Heart left ventricle (tissue), 16 donors: ENCODE results near the gene POMC. TPM values are rescaled to one million over a fixed set of nuclear protein-coding genes. Genes with fewer than 3 reads are reported as not detected.

Experiments
- ATAC-seq, 4 donors: fragments of 200-7000 bp; cut with Tn5 transposase; one replicate each; pipeline ENCODE4 v1.9.1; 2020 to 2022; ENCODE audit warnings: moderate library complexity in 4 of 4, mild to moderate bottlenecking in 3 of 4, moderate number of reproducible peaks in 1 of 4
- DNase-seq, 5 donors: peaks; one replicate each; pipeline ENCODE4 v3.0.0-alpha.2; 2020
- H3K27ac ChIP-seq, 12 donors: fragments of 200-600 bp; sonication (generic) in 4 of 12; one replicate each; pipeline versions ENCODE4 v1.5.0 to v1.8.0; 2016 to 2022; ENCODE audit warnings: mild to moderate bottlenecking in 2 of 12
- H3K27me3 ChIP-seq, 9 donors: fragments of 200-600 bp; sonication (generic) in 2 of 9; one replicate each; pipeline versions ENCODE4 v1.5.1 to v1.8.0; 2016 to 2022; ENCODE audit warnings: mild to moderate bottlenecking in 3 of 9
- H3K36me3 ChIP-seq, 9 donors: fragments of 200-600 bp; sonication (generic) in 2 of 9; one replicate each; pipeline versions ENCODE4 v1.5.0 to v1.8.0; 2018 to 2022; ENCODE audit warnings: mild to moderate bottlenecking in 2 of 9
- H3K4me1 ChIP-seq, 12 donors: fragments of 200-600 bp; sonication (generic) in 4 of 12; one replicate each; pipeline versions ENCODE4 v1.5.0 to v1.8.0; 2016 to 2022; ENCODE audit warnings: mild to moderate bottlenecking in 3 of 12
- H3K4me3 ChIP-seq, 12 donors: fragments of 200-600 bp; sonication (generic) in 4 of 12; one replicate each; pipeline versions ENCODE4 v1.5.0 to v1.8.0; 2017 to 2022; ENCODE audit warnings: mild to moderate bottlenecking in 9 of 12, moderate library complexity in 4 of 12
- H3K9me3 ChIP-seq, 12 donors: fragments of 200-600 bp; sonication (generic) in 4 of 12; one replicate each; pipeline versions ENCODE4 v1.5.0 to v1.8.0; 2016 to 2022; ENCODE audit warnings: mild to moderate bottlenecking in 1 of 12
- POLR2A ChIP-seq, 2 donors: fragments of 450-650 bp; IDR thresholded peaks; one replicate each; pipeline ENCODE4 v1.6.1; 2017; ENCODE audit warnings: antibody characterized with exemption in 2 of 2, mild to moderate bottlenecking in 2 of 2, moderate library complexity in 2 of 2
- WGBS, 4 donors: extraction: QIAGEN DNeasy Blood & Tissue Kit in 2 of 4; methylation state at CpG; one replicate each; pipeline versions ENCODE4 v1.1.5 to v1.1.7; 2013 to 2018; 5-methylcytosine and 5-hydroxymethylcytosine counted together
- intact Hi-C, 10 donors: fragments of 100-400 bp; cut with DNase I; formaldehyde crosslinking; loops; one replicate each; pipeline versions ENCODE4 v1.11.1 to v1.14.2; 2022
- polyA plus RNA-seq, 2 donors: library from polyadenylated mRNA; stranded (reverse); fragments of 200-250 nt; gene quantifications; one replicate each; pipeline ENCODE4 v1.2.3, GENCODE V29; 2013
- total RNA-seq, 9 donors: library from RNA; depleted of rRNA in 2 of 9; stranded (reverse); fragments of >200 nt in 2 of 9; fragmentation: NEBNext Ultra II Directional in 3 of 9; extraction: Animal tissue kit (Norgen Biotek cat#: 25700) in 3 of 9; gene quantifications; one replicate each; pipeline versions ENCODE4 v1.1.0 to v1.2.4, GENCODE V29; 2016 to 2023
- TF ChIP-seq, protein P1 (sequence below), 12 donors: fragments of 200-600 bp; sonication (generic) in 4 of 12; IDR thresholded peaks; one replicate each; pipeline versions ENCODE4 v1.5.0 to v1.8.0; 2018 to 2022; ENCODE audit warnings: antibody characterized with exemption in 12 of 12, mild to moderate bottlenecking in 5 of 12
- donor health status: ischemic (EF 13 %, LVEDD 7.1; RV severe dilation, severe dysfunction).
- donor health status: healthy with polysubstance abuse.
- donor health status: DM: no; HTN: yes; CAD: no.
- donor health status: DM: no; HTN: no; CAD: no.
- donor health status: ischemic (EF 25% LVEDD 6.9; RV normal size, moderate dysfunction).
- donor health status: ischemic (EF 25% LVEDD 5.7; RV mildly dilated, moderate dysfunction).
- donor health status: healthy.
- donor health status: DM: yes; HTN: yes; CAD: no.
- donor health status: ischemic (EF 35%, LVEDD 5.7; RV mildly dilated, moderate dysfunction).
- donor health status: nonischemic (EF 11% LVEDD 7.7; RV severe dilation, severe dysfunction).
- donor health status: DM: yes; HTN: yes; CAD: no.
- donor health status: PGD.
- donor health status: ischemic (EF 29% LVEDD 5.4; RV normal size, mild dysfunction).
- donor health status: nonischemic (EF 23%, LVEDD 6.1; RV moderate dilation, normal function).

POMC gene
- total and polyA plus RNA-seq, 11 donors, result 0.77 to 8.0 (median 3.0) TPM

- H3K27me3 ChIP-seq, result no peaks in the 10 kb centered on the region
- no peak for TF ChIP-seq POLR2A (IDR thresholded peaks at IDR 0.05)
- TF ChIP-seq, protein P1, sequence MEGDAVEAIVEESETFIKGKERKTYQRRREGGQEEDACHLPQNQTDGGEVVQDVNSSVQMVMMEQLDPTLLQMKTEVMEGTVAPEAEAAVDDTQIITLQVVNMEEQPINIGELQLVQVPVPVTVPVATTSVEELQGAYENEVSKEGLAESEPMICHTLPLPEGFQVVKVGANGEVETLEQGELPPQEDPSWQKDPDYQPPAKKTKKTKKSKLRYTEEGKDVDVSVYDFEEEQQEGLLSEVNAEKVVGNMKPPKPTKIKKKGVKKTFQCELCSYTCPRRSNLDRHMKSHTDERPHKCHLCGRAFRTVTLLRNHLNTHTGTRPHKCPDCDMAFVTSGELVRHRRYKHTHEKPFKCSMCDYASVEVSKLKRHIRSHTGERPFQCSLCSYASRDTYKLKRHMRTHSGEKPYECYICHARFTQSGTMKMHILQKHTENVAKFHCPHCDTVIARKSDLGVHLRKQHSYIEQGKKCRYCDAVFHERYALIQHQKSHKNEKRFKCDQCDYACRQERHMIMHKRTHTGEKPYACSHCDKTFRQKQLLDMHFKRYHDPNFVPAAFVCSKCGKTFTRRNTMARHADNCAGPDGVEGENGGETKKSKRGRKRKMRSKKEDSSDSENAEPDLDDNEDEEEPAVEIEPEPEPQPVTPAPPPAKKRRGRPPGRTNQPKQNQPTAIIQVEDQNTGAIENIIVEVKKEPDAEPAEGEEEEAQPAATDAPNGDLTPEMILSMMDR (IDR thresholded peaks at IDR 0.05), result no peak
- DNase-seq (no peak), ATAC-seq (no peak)
- peaks cover 0 to 5% (median 0%) of the 10 kb centered on the region in 9 donors for H3K36me3 ChIP-seq
- 87 to 90% (median 90%) methylated on average over 11 of the region's 11 CpGs for WGBS, 4 donors
- H3K4me1 ChIP-seq, result no peaks in the 10 kb centered on the region
- H3K9me3 ChIP-seq, result no peaks in the 10 kb centered on the region
- no peak overlapping the region for H3K4me3 ChIP-seq
- intact Hi-C loops, result no loop called here
- no peak overlapping the region for H3K27ac ChIP-seq
Measured at GRCh38 chr2:25119263-25119662, 49.1 kb downstream of the POMC start.

- H3K27me3 ChIP-seq, result no peaks in the 10 kb centered on the region
- no peaks in the 10 kb centered on the region for H3K36me3 ChIP-seq
- 90 to 98% (median 95%) methylated on average over 13 of the region's 13 CpGs for WGBS, 4 donors
- no peaks in the 10 kb centered on the region for H3K4me1 ChIP-seq
- intact Hi-C loops, result no loop called here
- no peak overlapping the region for H3K4me3 ChIP-seq
- DNase-seq (no peak), ATAC-seq (no peak)
- no peak for TF ChIP-seq POLR2A (IDR thresholded peaks at IDR 0.05)
- H3K9me3 ChIP-seq, result no peaks in the 10 kb centered on the region
- no peak overlapping the region for H3K27ac ChIP-seq
Measured at GRCh38 chr2:25116956-25117355, 51.4 kb downstream of the POMC start.

DNA sequence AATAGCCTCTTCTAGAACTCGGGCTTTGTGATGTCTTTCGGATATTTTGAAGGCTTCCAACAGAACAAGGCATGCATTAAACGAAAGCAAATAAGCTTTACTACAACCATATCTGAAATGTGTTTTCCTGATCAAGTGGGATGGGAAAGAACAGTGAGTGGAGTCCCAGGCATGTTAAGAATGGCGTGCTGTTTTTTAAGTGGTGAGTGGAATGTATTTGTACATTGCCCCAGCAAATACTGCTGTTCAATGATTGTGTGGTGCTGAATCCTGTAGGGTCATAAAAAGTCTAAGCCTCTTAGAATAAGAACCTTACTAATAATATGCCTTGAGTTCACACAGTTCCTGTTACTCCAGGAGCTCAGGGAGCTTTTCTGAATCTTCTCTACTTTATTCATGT is 52.5 kb downstream of the POMC start:
- Histone ChIP-seq H3K4me3 (no peak overlapping the region), H3K27ac (no peak overlapping the region), H3K36me3 (no peaks in the 10 kb centered on the region), H3K27me3 (no peaks in the 10 kb centered on the region), H3K4me1 (no peaks in the 10 kb centered on the region), H3K9me3 (no peaks in the 10 kb centered on the region)
- WGBS, 4 donors, result 59 to 81% (median 74%) methylated on average over 4 of the region's 4 CpGs
- ATAC-seq (no peak), DNase-seq (no peak)
- TF ChIP-seq POLR2A (IDR thresholded peaks at IDR 0.05), result no peak
- TF ChIP-seq, protein P1 (IDR thresholded peaks at IDR 0.05), result no peak
- intact Hi-C loops, result no loop called here

DNA sequence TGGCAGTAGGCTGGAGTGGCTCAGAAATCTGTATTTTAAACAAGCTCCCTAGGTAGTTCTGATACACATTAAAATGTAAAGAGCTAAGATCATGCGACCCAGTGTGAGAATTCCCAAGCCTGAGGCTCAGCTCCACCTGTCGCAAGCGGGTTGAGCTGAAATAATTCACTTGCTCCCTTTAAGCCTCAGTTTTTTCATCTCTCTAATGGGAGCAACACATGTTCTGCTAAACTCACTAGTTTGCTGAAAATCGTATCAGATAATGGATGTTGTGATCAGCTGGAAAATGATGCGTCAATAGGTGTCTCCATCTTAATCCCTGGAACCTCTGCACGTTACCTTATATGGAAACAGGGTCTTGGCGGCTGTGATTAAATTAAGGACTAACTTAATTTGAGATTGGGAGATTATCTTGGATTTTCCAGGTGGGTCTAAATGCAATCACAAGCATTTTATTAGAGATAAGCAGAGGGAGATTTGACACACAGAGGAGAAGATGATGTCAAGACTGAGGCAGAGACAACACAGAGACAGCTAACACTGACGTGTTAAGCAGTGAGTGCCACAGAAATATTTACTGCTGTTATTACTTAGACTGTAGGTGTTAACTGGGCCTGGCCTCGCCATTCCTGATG is 53.0 kb downstream of the POMC start:
- Histone ChIP-seq H3K27me3 (no peaks in the 10 kb centered on the region), H3K36me3 (no peaks in the 10 kb centered on the region), H3K4me3 (no peak overlapping the region), H3K27ac (no peak overlapping the region), H3K4me1 (no peaks in the 10 kb centered on the region), H3K9me3 (no peaks in the 10 kb centered on the region)
- WGBS, 4 donors, result 89 to 91% (median 90%) methylated on average over 9 of the region's 9 CpGs
- ATAC-seq, result no peak
- DNase-seq, result no peak
- intact Hi-C loops, result no loop called here
- no peak for TF ChIP-seq POLR2A (IDR thresholded peaks at IDR 0.05)
- TF ChIP-seq, protein P1 (IDR thresholded peaks at IDR 0.05), result no peak

- WGBS, 4 donors, result 74 to 90% (median 86%) methylated on average over 3 of the region's 3 CpGs
- intact Hi-C loops, result no loop called here
- Histone ChIP-seq H3K4me1 (no peaks in the 10 kb centered on the region), H3K36me3 (no peaks in the 10 kb centered on the region), H3K27ac (no peak overlapping the region), H3K27me3 (no peaks in the 10 kb centered on the region), H3K9me3 (no peaks in the 10 kb centered on the region), H3K4me3 (no peak overlapping the region)
- ATAC-seq (no peak), DNase-seq (no peak)
- TF ChIP-seq POLR2A (IDR thresholded peaks at IDR 0.05), result no peak
- TF ChIP-seq, protein P1 (IDR thresholded peaks at IDR 0.05), result no peak
Measured at GRCh38 chr2:25112113-25112512, 56.3 kb downstream of the POMC start.
